NCI-H526 (cell line): ENCODE results near the gene ASTN1.

Experiments used
- DNase-seq, 2 experiments: peaks; one replicate each; lab custom pipeline; 2025; lab: John Stamatoyannopoulos, UW

ASTN1 gene

DNA sequence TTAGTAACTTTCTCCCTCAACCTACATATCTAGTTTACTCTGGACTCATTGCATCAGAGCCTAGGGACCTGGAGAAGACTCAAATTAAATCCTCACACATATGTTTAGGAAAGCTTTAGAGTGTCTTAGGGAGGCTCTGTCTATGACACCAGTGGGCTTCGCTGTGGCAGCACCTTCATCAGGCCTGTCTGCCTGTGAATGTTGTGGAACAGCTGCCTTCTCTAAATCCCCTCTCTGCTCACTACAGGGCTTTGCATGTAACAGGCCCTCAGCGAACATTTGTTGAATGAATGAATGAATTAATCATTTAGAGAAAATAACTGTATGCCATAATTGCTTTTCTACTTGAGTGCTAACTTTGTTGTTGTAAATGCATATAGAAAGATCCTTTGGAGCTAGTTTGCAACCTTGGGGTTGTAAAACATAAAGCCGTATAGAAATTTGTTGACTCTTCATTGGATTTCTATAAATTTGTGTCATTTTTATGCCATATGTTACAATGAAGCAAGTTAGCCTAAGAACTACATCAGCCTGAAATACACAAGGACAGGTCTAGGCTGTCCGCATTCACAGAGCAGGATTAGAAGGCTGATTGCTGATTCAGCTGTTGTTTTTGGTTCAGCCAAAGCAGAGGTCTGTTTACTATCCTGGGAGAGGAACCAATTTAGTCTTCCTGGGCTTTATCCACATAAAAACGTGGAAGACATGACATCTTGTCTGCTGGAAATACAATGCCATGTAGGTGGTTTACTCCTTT lies 238.0 kb downstream of the ASTN1 start:
- no peak for DNase-seq

- no peak for DNase-seq
Observed at GRCh38 chr1:176925223-176925622, 239.3 kb downstream of the ASTN1 start.

GRCh38 chr1:176923283-176923682 lies 241.2 kb downstream of the ASTN1 start:
- DNase-seq = no peak

DNA sequence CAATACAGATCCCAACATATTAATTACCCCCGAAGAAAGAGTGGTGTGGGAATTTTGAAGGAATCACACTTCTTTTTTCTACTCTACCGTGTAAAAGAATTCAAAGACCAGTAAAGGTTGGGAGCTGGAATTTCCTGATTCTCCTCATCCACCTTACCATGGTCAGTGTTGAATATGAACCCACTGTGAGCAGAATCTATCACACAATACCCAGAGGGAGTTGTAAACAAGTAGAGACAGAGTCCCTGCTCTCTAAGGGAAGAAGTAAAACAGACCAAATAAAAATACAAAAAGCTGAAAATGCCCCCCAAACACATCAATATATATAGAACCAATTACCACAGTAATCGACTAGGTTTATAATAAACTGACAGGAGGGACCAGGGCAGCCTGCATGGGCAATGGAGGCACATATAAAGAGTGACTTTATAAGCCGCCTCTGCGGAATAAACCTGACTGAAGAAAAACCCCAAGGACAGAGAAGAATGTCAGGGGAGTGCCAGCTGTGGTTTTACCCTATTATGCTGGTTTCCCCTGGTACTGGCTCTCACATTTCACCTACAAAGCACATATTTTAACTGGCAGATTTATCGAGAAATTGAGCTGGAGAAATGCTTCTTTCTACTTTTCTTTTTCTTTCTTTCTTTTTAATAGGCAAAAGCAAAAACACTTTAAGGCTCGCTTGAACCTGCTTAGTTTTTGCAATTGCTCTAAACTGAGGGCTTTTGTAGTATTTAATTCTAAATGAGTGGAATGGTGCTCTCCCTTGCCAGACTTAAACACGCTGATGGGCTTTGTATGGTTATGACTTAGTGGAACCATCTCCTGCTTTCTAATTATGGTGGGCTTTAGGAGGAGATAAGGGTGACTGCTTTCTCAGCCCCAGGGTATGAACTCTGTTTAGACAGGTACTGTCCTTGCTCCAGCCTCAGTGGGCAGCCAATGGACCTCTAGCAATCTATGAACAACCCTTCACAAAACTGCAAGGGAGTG lies 244.8 kb downstream of the ASTN1 start:
- no peak for DNase-seq

DNA sequence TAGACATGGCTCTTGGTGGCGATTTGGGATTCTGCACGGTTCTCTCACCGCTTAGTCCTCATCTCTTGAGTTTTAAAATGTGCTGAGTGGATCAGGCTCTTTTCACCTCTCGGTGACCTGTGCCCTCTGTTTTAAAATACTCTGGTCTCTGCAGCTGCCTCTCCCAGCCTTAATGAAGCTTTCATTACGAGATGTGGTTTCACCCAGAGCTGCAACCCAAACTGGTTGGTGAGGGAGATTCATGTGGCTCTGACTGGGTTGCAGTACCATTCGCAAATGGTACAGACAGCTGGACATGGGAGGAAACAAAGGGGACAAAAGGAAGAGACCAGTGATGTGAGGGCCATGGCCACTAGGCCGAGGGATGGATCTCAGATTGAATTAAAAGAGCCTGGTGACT lies 258.9 kb downstream of the ASTN1 start:
- DNase-seq = no peak

DNA sequence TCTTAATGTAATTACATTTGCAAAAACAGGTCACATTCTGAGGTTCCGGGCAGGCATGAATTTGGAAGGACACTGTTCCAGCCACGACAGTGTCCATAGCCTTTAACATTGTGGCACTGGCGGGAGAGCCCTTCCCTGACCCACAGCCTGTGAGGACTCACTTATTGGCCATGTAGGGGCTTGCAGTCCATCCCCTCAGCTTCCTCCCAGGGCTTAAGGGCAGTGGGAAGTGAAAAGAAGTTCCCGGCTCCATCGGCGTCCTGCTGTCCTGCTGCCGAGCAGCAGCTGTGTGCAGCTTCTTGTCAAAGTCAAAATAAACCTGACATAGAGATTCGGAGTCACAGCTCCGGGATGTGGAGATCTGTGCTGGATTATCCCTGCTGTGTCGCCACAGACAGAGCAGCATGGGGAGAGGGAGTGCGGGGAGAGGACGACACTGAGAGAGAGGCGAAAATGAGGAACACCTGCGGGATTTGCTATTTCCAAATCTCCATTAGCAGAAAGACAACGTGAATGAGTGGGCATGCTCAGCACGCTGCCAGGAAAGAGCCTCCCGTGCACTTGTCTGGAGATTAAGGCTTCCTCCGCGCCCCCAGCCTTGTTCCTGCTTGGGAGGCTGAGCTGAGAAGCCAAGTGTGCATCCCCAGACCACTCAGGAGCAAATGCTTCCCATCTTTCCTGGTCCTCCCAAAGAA lies 260.3 kb downstream of the ASTN1 start:
- DNase-seq = no peak

DNA sequence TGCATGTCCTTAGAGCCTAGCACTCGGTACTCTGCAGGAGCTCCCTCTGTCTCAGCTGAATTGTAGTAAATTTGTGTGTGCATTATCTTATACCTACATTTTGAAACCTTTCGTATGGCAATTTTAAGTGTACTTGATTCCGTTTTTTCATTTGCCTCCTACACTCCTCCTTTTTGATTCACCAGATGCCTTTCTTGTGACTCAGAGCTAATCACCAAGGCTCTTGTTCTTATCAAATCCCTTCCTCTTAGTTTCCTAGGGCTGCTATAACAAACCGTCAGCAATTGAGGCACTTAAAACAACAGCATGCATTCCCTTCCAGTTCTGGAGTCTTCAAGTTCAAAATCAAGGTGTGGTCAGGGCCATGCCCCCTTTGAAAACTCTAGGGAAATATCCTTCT lies 261.0 kb downstream of the ASTN1 start:
- no peak for DNase-seq

DNA sequence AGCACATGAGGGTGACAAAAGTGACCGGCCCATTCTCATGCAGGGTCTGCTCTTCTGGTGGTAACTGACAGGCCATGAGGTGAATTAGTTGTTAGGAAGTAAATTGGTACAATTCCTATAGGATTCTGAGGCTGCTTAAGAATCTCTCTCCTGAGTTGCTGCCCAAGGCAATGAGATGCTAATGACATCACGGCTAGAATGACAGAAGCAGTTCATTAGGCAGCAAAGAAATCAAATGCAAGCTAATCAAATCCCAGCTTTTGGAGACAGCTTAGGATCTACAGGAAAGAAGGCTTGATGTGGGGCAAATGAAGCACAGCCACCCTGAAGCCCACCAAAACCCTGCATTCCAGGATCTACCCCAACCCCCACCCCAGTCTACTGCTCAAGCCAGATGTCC lies 265.2 kb downstream of the ASTN1 start:
- no peak for DNase-seq

DNA sequence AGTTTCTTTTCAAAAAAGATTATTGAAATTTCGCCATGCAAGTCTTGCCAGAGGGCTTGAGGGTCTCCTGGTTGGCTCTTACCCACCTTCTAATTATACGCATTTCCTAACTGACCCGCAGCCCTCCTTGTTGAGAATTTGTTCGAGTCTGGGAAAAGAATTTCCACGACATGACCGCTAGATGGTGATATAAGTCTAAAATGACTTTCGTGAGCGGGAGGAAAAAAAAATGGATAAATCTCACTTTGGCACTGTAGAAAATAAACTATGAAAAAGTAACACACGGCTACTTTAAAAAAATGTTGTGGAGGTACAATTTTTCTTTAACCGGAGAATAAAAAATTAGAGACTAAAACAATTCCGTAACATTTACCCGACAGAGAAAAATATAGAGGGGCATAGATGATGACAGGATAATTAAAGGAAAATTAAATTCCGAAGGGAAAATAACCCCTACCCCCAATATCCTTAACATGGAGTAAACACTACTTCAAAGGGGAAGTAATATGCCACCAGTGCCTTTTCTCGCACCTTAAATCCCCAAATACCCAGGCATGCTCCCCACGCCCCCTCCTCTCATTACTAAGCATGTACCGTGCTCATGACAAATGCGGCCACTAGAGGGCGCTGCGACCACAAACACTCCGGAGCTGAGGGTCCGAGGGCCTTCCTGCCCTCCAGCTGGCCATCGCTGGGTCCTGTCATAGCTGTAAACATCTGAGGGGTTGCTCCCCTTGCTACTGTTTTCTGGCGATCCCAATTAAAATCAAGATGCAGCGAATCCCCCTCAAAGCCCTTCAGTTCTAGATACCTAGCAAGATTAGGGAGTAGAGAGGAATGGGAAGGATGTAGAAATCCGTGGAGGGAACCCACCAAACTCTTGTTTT lies 266.9 kb downstream of the ASTN1 start:
- DNase-seq = peak; percentile 85 to 93

DNA sequence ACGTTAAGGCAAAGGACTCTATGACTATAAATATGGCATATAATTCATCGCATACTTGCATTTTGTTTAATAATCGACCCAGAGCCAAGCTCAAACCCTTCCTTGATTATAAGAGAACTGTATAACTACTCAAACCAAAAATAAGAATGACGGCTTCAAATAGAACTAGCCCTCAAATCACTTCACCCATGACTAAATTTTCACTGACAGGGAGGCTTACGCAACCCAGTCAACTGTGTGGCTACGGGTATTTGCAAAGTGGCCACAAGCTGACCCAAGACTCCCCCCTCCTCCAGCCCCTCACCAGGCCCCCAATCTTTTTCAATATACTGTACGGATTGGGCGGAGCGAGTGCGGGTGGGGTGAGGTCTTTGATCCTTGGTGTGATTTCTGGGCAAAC lies 268.3 kb downstream of the ASTN1 start:
- peak in 1 of 2 experiments; percentile 13 for DNase-seq

DNA sequence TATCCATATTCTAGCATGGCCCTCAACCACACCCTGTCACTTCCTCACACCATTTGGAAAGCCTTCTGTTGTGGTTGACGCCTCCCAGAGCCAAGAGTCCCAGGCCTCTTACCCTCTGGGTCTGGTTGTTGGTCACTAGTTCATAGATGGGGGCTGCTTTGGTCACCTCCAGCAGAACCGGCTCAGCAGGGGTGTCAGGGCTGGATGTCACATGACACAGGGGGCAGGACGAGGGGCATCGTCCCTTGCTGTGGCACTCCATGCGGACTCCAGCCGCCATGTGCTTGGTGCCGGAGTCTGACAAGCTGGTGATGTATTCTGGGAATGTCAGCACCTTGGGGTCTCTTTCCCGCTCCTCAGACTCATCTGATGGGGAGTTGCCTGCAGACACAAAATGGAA lies 270.1 kb downstream of the ASTN1 start:
- DNase-seq = no peak

- DNase-seq = no peak
Observed at GRCh38 chr1:176893625-176894352, 270.7 kb downstream of the ASTN1 start.

DNA sequence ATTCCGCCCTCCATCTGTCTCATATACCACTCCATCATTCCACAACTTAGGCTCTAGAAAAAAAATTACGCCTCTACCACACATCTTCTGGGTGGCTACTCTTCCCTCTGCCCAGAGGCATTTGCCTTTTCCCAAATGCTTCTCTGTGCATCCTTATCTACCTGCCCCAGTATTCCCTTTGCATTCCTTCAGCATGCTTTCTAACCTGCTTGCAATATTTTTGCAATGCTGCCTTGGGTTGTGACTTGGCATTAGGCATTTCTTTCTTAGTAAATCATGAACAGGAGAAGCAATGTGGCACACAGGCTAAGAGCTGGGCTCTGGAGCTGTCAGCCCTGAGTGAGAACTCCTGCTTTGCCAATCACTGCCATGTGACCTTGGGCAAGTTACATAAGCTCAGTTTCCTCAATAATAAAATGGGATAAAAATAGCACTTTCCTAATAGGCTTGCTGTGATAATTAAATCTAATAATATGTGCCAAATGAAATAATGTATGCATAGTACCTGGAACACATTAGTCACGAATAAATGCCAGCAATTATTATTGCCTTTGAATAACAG lies 276.0 kb downstream of the ASTN1 start:
- DNase-seq = no peak

- DNase-seq = no peak
Observed at GRCh38 chr1:176885751-176886150, 278.8 kb downstream of the ASTN1 start.

DNA sequence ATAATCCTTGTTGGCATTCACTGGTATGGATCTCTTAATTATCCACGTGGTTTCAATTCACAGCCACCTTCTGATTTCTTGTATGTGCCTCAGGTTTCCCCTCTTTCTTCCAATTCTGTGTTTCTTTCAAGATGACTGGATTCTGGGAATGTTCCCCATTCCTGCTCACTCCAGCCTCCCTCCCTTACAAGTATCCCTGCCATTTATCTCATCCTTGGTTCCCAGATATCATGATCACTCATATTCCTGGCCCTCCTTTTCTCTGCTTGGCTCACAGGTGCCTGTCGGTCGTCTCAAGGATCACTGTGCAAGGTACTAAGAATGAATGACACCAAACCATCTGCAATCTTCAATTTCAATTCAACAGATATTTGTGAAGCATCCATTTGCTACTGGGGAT lies 279.2 kb downstream of the ASTN1 start:
- no peak for DNase-seq

GRCh38 chr1:176884911-176885310 lies 279.6 kb downstream of the ASTN1 start:
- DNase-seq = no peak

- no peak for DNase-seq
Observed at GRCh38 chr1:176884286-176884685, 280.2 kb downstream of the ASTN1 start.

DNA sequence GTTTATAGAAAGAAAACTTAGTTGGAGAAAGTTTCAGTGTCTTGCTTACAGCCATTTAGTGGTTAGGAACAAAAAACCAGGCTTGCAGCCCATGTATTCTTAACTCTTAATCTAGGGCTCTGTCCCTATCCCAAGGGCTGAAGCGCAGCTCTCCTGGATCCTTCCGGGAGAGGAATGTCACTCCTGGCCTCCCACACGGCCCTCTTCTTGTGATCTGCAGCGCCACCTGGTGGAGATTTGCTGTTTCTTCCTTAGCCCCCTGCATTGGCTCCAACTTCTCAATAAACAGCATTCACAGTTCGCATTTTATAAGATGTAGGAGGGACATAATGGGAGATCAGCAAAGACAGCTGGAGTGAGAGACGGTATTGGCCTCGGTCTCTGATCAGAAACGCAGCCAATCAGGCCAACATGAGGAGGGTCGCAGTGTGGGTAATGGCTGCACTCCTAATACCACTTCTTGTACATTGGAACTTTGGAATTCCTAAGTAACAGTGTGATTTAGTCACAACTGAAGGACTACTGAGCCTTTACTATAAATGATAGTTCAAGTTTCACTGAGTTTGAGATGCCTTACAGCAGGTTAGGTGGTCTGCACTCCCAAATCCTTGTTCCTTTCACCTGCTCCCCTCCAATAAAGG lies 283.4 kb downstream of the ASTN1 start:
- peak; percentile 84 to 98 for DNase-seq

DNA sequence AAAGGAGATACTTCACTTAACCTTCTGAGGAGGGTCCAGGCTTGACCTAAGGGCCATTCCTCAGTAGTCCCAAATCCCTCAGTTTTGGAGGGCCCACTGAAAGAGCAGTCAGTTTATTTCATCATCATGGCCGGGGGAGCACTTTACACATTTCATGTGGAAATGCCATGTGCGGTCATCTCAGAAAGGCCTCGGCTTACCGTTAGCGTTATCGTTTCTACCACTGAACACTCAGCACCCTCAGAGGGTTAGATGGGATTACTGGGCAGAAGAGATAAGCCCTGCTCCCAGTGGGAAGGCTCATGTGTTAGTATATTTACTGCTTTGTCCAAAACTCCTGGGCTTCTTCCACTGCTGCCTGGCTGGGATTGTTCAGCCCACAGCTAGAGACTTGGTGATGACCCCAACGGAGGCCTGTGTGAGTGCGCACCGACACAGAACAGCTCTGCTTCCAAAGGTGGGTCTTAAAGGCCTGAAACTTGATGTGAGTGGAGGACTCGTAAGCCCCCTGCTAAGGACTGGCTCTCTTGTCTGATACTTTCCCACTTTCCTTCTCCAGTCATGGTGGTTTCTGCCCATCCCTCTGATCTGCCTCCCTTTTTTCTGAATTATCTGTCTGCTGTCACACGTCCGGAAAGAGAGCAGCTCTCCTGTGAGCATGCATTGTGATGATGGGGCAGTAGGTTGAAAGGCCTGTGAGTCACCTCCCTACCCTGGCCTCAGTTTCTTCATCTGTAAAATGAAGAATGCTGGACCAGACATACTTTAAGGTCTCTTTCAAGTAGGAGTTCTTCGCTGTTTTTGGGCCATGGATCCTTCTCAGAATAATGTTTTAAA lies 284.5 kb downstream of the ASTN1 start:
- DNase-seq = no peak
